IPS-18c (cell line): Measurements from ENCODE around the gene BTBD18.

Source experiments
- H3K4me3 ChIP-seq: 2 replicates; pipeline ENCODE4 v1.7.0; 2013; ENCODE audit warnings: low read depth, mild to moderate bottlenecking, low read length, moderate library complexity; ENCODE audit not compliant: insufficient read depth
- H3K9me3 ChIP-seq: one replicate; pipeline ENCODE4 v1.6.1; 2013; ENCODE audit warnings: mild to moderate bottlenecking, low read length, moderate library complexity; ENCODE audit not compliant: control insufficient read depth, insufficient read depth

BTBD18 gene

DNA sequence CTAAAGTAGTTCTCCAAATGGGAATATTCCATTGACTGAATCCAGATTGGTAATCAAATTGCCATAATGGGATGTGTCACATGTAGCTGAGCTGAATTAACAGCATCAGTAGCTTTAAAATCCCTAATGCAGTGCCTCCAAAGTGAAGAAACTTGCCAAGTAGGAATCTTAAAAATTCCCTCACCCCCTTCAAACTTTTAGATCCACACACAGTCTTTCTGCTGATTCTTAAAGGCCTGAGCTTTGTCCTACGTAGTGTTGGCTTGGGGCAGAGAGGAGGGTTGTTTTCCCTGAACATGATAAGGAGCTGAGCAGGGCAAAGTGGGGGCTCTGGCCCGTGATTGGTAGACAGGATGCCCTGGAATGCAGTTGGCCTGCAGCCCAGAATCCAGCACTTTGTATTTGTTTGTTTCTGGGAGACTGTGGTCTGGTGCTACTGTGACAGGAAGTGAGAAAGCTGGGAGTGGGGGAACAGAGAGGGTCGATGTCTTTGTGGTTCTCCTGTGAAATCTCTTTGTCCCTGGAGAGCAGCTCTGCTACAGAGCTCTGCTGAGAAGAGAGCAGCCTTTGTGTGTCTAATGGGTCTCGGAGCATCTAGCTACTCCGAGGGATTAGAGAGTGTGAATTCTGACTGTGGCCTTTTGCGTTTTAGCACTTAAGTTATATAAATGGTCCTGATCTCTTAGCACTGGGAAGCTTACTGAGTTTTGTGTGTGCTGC is 26.9 kb upstream of the BTBD18 start:
- Histone ChIP-seq H3K9me3 (no peaks in the 10 kb centered on the region), H3K4me3 (no peak overlapping the region)

DNA sequence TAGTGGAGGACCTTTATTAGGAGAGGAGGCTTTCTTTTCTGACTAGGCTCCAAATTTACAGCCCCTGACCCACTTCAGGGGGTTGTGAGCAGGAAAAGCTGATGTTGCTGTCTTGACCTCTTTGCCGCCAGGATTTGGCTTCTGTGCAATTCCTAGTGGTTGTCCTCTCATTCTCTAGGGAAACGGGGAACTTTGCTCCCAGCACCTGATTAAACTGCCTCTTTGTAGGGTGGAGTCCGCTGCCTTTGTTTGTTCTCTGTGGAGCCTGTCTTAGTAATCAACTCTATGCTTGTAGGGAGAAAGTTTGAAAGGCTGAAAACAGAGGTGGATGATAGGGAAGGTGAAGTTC is 26.3 kb upstream of the BTBD18 start:
- H3K9me3 ChIP-seq = no peaks in the 10 kb centered on the region
- no peak overlapping the region for H3K4me3 ChIP-seq

DNA sequence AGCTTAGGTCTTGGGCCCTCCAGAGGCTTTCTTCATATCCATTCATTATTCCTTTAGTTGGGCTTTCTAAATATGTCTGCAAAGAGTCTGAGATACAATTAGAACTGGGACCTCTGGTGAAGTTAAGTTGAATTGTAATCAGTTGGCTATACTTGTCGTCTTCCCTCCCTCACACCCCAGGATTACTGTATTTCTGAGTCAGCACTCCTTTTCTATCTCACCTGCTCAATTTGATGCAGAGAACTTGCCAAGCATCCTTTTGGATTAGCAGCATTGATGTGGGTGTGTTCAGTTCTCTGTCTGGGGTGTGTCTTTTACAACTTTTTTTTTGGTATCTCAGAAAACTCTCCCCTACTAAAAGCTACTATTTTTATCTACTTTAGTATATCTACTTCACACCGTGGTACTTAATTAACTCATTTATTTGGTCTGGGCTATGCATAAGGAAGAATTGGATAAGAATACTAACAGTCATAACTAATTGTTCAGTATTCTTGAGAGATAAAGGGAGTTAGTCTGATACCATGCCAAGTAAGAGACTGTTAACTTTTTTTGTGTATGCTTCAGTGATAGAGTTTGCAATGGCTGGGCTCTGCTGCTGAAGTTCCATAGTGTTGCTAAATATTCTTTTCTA is 25.1 kb upstream of the BTBD18 start:
- Histone ChIP-seq H3K9me3 (no peaks in the 10 kb centered on the region), H3K4me3 (no peak overlapping the region)

DNA sequence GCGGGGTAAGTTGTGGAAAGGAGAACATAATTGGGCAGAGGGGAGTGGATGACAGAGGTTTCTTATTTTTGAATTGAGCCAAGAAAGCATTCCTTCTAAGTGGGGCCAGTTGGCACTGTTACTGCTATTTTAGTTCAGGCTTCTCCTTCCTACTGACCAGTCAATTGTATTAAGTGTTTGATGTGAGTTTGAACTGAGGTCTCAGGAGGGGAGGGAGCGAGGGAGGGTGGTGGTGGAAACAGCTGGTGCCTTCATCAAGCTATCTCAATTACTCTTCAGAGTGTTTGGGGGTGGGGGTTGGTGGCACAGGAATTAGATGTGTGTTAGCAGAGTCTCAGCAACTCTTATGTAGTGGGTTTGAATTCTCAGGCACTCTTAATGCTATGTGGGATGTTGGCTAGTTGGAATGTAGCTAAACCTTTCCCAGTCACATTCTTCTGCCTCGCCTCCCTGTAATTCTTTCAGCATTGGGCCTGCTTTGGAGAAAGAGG is 24.5 kb upstream of the BTBD18 start:
- H3K9me3 ChIP-seq = no peaks in the 10 kb centered on the region
- H3K4me3 ChIP-seq = no peak overlapping the region

DNA sequence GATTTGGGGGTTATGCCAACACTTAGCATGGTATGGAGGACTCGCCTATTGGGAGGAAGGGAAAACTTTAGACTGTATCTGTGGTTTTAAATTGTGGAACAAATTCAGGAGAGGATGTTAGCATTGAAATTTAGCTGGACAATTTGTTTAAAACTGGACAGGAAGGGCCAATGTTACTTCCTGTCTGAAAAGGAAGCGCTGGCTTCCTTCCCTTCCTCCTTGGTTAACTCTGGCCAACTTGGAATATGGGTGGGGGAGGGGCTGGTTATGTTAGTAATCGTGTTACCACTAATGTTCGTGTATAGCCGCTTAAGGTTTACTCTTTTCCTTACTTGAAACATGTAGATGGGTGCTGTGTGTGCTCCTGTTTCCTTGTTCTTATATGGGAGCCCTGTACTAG is 23.9 kb upstream of the BTBD18 start:
- Histone ChIP-seq H3K9me3 (no peaks in the 10 kb centered on the region), H3K4me3 (no peak overlapping the region)

DNA sequence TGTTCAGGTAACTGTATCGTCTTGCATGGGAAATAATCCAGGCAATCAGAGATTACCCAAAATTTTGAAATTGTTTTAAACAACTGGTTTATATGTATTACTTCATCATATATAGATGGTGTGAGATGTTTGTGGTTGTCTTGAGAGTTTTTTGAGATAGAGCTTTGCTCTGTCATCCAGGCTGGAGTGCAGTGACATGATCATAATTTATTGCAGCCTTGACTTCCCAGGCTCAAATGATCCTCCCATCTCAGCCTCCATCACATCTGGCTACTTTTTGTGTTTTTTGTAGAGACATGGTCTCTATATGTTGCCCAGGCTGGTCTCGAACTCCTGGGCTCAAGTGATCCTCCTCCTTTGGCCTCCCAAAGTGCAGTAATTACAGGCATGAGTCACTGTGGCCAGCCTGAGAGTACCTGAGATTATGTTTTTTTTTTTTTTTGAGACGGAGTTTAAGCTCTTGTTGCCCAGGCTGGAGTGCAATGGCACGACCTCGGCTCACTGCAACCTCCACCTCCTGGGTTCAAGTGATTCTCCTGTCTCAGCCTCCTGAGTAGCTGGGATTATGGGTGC is 21.5 kb upstream of the BTBD18 start:
- Histone ChIP-seq H3K4me3 (no peak overlapping the region), H3K9me3 (no peaks in the 10 kb centered on the region)

DNA sequence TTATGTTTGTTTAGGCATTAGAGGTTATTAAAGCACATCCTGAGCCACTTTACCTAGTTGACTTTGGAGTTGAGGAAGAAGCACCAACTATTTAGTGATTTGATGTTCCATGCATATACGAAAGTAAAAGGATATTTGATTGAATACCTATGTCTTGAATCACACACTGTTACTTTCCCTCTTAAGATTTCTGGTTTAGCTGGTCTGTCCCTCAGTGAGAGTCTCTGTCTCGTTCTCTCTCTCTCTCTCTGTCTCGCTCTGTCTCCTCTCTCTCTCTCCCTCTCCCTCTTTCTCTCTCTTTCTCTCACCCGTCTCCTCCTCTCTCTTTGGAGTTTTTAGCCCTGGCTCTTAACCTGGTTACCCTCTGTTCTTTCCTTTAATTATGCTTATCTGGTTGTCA is 20.9 kb upstream of the BTBD18 start:
- Histone ChIP-seq H3K9me3 (no peaks in the 10 kb centered on the region), H3K4me3 (no peak overlapping the region)

DNA sequence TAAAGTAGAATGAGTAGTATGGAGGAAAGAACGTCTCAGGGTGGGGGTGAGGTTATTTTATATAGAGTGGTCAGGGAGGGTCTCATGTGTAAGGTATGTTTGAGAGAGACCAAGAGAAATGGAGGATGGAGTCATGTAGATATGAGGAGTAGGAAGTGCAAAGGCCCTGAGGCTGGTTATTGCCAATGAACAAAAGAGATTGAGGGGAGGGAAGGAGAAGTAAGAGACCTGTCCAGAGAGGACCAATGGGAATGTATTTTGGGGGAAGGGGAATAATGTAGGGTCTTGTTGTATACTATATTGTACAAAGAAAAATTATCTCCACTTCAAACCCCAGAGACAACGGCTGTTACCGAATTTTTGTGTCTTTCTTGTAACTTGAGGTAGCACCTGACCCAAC is 19.7 kb upstream of the BTBD18 start:
- H3K4me3 ChIP-seq = no peak overlapping the region
- H3K9me3 ChIP-seq = no peaks in the 10 kb centered on the region

DNA sequence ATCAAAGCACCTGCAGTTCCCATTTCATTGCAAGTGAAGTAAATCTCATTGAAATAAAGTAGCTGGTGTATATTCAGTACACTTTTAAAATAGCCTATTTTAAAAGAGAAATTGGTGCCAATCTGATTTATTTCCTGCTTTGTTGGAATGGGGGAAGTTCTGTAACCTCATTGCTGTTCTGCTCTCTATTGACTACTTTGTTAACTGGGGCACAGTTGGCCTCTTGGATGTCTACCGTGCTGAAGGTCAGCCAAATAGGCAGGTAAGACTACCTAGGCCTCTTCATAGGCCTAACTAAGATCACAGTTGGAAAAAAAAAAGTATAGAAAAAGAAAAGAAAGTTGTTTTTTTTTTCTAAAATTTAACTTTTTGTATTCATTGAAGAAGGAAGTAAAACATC is 19.2 kb upstream of the BTBD18 start:
- H3K4me3 ChIP-seq = no peak overlapping the region
- no peaks in the 10 kb centered on the region for H3K9me3 ChIP-seq

DNA sequence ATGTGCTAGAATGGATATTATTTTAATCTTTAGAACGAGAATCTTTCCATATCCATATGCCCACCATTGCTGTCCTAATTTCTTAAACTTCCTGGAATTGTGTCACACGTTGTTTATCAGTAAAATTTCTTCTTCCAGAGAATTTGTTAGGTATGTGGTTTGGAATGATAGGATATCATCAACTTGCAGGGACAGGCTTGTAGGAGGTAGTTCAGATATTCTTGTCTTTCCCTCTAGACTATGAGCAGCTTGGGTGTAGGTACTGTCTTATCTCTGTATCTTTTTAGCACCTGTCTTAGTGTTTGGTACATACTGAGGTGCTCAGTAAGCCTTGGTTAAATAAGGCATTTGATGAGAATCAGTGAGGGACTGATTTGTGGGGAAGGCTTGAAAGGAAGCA is 13.4 kb upstream of the BTBD18 start:
- H3K4me3 ChIP-seq = no peak overlapping the region
- peaks cover 2% of the 10 kb centered on the region for H3K9me3 ChIP-seq

DNA sequence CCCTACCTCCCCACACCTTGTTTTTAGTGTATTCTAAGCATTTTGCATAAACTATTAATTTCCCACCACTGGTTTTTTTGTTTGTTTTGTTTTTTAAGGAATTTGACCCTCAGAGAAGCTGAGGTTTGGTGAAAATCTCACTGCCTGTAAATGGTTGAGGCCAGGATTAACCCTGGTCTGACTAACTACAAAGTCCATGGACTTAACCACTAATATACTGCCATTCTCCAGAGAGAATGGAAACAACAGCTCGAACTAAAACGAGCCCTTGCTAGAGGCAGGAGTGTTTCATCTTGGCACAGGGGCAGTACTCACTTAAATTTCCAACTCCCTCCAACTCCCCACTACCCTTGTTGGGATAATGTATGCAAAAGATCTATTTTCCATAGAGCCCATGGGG is 12.9 kb upstream of the BTBD18 start:
- Histone ChIP-seq H3K9me3 (peaks cover 2% of the 10 kb centered on the region), H3K4me3 (peak overlapping the region; percentile 80; the same call in 1 of the 2 replicates)

DNA sequence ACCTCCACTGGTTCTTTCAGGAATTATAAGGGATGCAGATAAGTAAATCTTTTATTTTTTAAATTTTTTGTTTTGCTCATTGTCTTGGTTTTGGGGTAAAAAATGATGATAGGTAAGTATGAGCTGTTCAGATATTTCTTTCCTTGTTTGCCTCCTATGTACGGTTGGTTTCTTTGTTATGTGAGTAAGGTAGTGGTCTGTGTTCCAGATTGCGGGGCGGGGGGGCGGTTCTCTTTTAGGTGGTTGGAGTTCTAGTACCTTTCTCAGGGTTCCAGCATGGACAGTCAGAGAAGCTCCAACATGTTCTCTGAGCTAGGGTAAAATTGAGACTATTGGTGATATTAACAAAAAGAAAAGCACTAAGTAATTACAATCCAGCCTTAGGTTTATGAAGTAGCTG is 12.4 kb upstream of the BTBD18 start:
- Histone ChIP-seq H3K4me3 (peak overlapping the region; percentile 80), H3K9me3 (peaks cover 4% of the 10 kb centered on the region)

DNA sequence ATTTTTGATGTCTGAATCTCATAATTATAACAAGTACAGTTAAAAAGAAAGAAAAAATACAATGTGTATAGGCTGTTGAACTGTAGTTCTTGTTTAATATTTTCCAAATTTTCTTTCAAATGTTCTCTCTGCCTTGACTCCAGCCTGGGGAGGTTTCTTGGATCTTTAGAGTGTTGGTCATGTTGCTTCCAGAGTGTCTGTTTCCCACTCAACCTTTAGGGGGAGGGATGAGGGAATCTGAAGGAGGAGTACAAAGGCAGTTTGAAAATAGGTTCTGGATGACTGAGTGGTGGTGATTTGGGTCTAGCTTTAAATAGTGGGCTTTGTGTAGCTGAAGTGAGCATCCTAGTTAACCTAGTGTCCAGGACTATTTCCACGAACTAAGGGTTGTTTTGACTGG is 11.9 kb upstream of the BTBD18 start:
- peaks cover 4% of the 10 kb centered on the region for H3K9me3 ChIP-seq
- H3K4me3 ChIP-seq = peak overlapping the region; percentile 80

DNA sequence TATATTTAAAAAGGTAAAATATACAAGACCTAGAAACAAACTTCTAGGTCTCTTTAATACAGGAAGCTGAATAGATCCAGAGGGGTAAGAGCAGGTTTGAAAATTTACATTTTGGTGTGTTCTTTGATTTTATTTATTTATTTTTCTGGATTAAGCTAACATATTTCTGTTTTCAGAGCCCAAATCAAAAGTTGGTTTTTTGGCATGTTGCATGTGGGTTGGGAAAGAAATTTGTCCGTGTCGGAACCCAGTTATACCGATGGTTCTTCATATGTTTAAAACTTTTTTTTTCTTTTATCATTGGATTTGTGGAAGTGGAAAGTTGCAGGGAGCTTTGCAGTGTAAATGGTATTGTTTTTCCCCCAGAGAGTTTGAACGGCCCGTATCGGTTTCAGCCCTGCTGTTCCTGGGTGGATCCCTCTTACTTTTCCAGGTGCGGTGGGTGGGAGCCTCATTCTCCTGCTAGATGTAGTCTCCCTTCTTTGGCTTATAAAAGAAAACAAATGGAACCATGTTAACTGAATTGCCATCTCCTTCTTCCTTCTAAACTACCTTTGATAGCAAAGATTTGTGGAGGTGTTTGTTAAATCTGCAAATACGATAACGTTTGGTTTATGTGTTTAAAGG is 10.7 kb upstream of the BTBD18 start:
- peak overlapping the region; percentile 80 for H3K4me3 ChIP-seq
- H3K9me3 ChIP-seq = peaks cover 4% of the 10 kb centered on the region

DNA sequence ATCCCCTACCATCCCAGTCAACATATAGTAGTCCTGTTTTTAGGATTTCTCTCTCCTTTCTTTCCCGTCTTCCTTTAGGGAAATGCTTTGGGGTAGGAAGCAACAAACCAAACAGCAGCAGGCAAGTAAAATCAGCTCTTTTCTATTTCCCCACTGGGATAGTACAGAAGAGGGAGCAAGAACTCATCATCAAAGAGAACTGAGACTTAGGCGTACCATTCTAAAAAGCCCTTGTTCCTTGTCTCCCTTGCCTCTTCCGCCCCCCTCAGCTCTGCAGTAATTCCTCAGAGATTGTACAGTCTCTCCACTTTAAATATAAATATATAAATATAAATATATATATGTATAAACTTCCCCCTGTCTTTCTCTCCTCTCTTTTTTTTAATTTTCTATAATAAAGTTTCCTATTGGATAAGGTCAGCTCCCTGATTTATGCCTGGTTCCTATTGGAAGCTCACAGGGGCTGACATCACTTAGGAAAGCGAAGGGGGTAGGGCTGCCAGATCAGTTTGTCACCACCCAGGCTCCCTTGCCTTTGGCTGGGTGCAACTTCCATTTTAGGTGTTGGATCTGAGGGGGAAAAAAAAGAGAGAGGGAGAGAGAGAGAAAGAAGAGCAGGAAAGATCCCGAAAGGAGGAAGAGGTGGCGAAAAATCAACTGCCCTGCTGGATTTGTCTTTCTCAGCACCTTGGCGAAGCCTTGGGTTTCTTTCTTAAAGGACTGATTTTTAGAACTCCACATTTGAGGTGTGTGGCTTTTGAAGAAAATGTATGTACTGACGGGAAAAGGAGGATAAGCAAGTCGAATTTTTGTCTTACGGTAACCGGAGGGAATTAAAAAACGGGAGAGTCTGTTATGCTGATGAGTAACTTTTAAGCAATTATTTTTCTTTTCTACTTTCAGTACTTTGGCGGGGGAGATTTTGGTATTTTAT is 9.9 kb upstream of the BTBD18 start, which contains the start of gene CTNND1:
Gene CTNND1 (plus strand): TSS at position 502 of the 934 bp plus-strand sequence. CDS start 29,677 bp downstream, outside the sequence.
- Histone ChIP-seq H3K9me3 (peaks cover 4% of the 10 kb centered on the region), H3K4me3 (peak within 1 kb of the TSS; percentile 80)

DNA sequence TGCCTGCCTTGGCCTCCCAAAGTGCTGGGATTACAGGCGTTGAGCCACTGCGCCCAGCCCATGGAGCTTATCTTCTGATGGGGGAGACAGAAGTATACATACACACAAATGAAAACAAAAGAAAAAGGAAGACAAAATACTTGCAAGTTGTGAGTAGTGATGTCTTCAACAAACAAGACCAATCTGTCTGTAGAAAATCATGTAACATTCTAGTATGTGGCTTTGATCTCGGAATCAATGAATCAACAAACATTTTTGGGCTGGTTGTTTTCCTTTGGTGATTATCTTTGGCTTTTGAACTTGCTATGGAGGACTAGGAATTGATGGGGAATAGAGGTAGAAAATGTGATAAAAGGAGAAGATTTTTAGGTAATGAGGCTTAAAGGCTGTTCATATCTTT is 6.6 kb upstream of the BTBD18 start:
- Histone ChIP-seq H3K4me3 (no peak overlapping the region), H3K9me3 (peaks cover 2% of the 10 kb centered on the region)

DNA sequence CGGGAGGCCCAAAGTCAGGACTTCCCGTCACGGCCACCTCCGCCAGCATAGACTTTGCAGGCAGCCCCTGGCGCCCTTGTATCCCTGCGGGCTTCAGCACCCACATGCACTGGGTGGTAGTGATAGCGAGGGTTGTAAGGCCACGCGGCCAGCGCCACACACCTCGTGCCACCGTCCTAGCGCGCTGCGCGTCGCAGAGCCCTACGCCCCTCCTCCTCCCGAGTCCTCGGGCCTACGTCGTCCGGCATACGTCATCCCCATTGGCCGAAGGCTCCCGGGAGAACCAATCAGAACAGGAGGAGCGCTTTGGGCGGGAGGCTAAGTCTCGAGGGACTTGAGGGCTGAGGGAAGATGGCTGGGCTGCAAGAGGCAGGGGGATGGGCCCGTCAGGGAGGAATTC is 1.3 kb upstream of the BTBD18 start:
- Histone ChIP-seq H3K9me3 (peaks cover 2% of the 10 kb centered on the region), H3K4me3 (no peak overlapping the region)
